GM19043 (cell line): ENCODE data around the gene PQBP1.
A peak's percentile ranks its signal among the peaks of the same experiment; 100 is the strongest.

Experiments used
- ATAC-seq: cut with Tn5 transposase; IDR thresholded peaks from one replicate; pipeline ENCODE4 v1.9.1; 2021; ENCODE audit warnings: low read depth; ENCODE audit not compliant: unreplicated experiment

The PQBP1 gene

GRCh38 chrX:48919947-48920717 lies 22.4 kb downstream of the PQBP1 start:
- ATAC-seq = no peak

DNA sequence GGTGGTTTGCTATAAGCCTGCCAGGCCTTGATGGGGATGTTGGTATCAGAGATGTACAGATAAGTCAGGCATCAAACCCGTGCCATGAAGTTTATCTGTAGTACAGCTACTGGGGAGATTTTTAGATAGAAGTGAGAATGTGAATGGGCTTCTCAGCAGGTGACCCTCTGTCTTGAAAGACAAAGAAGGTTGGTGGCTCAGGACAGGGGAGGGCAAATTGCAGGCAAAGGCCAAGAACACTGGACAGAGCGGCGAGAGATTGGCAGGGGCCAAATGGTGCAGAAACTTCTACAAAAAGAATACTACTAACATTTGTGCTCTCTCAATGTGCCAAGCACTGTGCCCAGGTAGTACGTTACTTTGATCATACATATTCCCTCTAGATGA lies 23.0 kb downstream of the PQBP1 start:
- ATAC-seq = no peak

- ATAC-seq = no peak
Measured at GRCh38 chrX:48923771-48924170, 26.0 kb downstream of the PQBP1 start.

- no peak for ATAC-seq
Measured at GRCh38 chrX:48924270-48924669, 26.5 kb downstream of the PQBP1 start.

DNA sequence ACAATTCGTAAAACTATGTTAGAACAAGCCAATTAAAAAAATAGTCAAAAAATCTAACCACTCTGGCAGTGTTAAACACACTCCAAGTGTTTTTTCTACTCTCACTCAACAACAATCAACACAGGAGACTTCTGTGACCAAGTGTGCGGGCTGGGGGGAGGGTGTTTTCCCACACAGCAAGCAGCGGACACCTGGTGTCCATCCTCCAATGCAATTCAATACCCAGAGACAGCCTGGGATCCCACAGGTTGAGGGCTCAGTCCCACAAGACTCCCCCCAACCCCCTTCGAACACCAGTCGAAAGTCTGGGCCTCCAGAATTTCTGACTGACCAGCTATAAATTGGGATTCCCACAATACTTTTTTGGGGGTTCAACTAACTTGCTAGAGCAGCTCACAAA lies 29.4 kb downstream of the PQBP1 start:
- ATAC-seq = no peak

- ATAC-seq = no peak
Measured at GRCh38 chrX:48927736-48928382, 30.1 kb downstream of the PQBP1 start.

- no peak for ATAC-seq
Measured at GRCh38 chrX:48933757-48934156, 36.0 kb downstream of the PQBP1 start.

- ATAC-seq = no peak
Measured at GRCh38 chrX:48934581-48935300, 37.0 kb downstream of the PQBP1 start.

DNA sequence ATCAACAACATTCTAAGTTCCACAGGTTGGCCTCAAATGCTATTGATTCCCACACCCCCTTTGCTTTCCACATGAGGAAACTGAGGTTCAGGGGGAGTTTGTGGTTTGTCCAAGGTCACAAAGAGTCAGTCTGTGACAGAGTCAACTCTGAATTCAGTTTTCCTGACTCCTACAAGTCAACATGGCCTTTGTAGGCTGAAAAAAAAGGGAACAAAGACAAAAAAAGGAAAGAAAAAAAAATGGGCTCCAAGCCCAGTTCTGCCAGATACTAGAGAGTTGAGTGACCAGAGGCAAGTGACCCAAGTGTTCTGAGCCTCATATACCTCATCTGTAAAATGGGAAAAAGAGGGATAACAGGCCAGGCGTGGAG lies 37.6 kb downstream of the PQBP1 start:
- no peak for ATAC-seq

DNA sequence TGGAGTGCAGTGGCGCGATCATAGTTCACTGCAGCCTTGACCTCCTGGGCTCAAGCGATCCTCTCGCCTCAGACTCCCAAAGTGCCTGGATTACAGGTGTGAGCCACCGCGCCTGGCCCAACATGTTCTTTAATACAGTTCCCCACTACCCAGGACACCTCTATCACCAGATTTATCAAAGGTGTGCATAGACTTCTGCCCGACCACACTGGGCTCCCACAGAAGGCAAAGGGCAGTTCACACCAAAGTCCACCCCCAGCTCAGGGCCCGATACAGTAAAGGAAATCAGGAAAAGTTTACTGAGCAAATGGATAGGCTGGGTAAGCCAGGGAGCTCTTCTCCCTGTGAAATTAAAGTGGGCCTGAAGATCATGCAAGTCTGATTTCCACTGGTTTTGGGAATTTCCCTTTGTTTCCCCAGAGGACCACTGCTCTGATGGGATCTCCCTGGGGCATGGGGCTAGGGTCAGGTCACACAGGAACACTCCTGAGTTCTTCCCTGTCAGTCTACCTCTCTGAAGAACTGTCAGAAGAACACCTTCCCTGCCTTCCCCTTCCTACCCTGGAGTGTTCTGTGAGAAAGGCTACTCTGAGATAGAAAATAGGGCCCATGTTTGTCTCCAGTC lies 38.8 kb downstream of the PQBP1 start:
- no peak for ATAC-seq

DNA sequence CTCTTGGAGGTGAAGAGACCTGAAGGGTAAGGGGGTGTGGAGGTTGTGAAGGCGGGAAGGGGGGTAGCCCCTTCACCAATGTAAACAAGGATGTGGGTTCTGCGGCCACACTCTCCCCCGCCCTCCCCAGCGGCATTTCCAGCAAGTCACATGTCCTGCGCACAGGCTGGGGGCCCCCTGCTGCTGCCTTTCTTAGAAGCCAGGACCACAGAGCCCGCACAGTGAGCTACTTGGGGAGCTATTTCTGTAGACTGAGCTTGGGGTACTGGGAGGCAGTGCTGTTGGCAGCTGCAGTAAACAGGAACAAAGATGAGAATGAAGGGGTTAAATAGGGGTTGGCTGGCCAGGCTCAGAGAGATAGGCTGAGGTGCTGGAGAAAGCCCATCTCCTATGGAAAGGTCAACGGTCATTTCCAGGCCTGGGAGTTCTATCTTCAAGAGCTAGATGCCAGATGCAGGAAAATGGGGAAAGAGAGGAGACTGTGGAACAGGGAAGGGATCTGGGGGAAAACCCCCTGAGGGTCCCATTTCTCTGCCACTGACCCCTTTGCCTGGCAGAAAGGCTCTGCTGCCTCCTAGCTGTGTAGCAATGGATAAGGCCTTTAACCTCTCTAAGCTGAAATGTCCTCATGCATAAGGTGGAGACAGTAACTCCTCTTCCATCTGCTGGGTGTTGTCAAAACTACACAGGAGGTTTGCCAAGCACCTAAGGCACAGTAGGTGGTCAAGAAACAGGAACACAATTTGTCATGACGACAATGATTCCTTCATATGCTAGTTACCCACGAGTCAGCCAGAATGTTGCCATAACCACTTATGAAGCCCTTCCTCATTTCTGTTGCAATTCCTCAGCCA lies 39.6 kb downstream of the PQBP1 start:
- peak; percentile 47 for ATAC-seq

- ATAC-seq = peak; percentile 39
Measured at GRCh38 chrX:48938721-48939425, 41.1 kb downstream of the PQBP1 start.

- ATAC-seq = no peak
Measured at GRCh38 chrX:48939524-48940228, 41.9 kb downstream of the PQBP1 start.

DNA sequence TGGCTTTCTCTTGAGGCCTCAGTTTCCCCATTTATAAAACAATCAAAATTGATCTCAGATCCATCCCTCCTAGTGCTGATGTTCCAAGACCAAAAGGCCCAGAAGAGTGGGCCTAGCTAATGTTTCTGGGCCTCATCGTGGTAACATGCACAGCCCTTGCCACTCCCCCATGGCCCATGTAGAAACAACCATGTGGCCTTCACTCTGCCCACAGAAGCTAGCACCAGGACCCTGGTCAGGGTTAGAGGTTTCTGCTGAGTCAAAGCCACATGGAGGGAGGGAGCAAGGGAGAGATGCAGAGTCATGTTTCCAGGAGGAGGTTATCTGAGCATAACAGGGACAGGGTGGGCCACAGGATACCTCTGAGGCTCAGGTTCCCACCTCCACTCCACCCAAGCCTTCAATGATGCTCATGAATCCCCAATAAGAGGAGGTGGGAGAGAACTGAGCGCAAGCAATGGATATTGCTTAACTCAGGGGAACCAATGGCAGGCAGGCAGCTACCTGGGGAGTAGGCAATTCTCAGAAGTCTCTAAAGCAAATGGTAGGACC lies 42.8 kb downstream of the PQBP1 start:
- no peak for ATAC-seq

GRCh38 chrX:48942895-48943294 lies 45.2 kb downstream of the PQBP1 start:
- ATAC-seq = no peak

DNA sequence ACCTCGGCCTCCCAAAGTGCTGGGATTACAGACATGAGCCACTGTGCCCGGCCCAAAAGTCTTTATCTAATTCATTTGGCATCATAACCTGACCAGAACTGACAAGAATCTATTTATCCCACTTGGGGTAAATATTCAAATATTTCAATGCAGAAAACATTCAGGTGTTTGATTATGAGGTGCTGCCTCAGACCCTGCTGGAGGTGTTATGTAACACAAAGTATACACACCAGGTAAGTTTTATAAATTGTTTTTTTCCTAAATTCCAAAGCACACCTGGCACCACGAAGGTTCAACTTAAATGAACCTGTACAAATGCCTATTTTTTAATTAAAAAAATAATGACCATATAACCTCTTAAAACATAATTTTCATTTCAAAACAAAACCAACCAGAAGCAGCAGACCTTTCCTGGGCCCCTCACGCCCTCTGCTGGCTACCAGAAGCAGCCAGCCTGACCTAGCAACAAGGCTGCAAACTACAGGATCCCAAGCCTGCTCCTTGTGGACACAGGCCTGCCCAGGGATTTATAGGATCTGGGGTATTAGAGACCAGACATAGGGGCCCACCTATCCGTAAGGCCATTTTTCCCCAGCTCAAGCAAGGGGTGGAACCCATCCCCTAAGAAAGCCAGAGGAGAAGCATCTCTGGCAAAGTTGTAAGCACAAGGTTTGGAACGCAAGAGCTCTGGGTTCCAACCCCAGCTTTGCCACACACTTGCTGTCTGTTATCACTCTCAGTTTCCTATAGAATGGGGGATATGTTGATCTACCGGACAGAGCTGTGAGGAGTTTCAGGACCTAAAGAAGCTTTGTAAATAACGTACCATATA lies 48.0 kb downstream of the PQBP1 start:
- no peak for ATAC-seq

DNA sequence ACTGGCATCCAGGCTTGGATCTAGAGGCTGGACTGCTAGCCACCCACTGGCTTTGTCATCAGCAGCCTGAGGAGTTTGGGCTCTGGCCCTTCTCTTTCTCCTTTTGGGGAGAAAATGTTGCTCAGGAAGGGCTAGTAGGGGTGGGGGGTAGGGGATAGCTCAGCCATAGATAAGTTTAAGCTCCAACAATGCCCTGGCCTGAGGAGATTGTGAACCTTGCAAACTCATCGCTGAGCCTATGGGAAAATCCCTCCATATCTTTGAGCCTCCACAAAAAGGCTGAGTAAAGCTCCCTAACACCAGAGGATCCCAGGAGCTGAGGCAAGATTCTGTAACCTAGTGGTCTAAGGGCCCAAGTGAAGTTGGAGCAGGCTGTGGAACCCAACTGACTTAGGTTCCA lies 50.9 kb downstream of the PQBP1 start:
- ATAC-seq = no peak
